GM23338 (cell line): Measurements from ENCODE around the gene KLC1. TPM values are rescaled to one million over a fixed set of nuclear protein-coding genes. Genes with fewer than 3 reads are reported as not detected.
"Not testable (repeated sequence)": the region's sequence is repeated elsewhere in the genome, so short reads cannot be mapped to it uniquely, and the experiment has no call there.

Experiments
- ATAC-seq: fragments of 200-7000 bp; cut with Tn5 transposase; 3 replicates; pipeline ENCODE4 v1.9.1; 2020
- DNase-seq: peaks from one replicate; pipeline ENCODE4 v3.0.0-alpha.2; 2015; ENCODE audit warnings: low spot score
- H2AFZ ChIP-seq: fragments of 200-600 bp; sonication (generic); 2 replicates; pipeline ENCODE4 v1.8.0; 2016; ENCODE audit warnings: antibody characterized with exemption, mild to moderate bottlenecking, moderate library complexity
- H3F3A ChIP-seq: fragments of 200-600 bp; sonication (generic); replicated peaks from 2 replicates; pipeline ENCODE4 v1.8.0; 2017; ENCODE audit warnings: antibody characterized with exemption, mixed run types, low read depth
- H3K27ac ChIP-seq: fragments of 200-600 bp; sonication (generic); 2 replicates; pipeline ENCODE4 v1.6.1; 2016; ENCODE audit warnings: low read depth
- H3K27me3 ChIP-seq: fragments of 200-600 bp; sonication (generic); 2 replicates; pipeline ENCODE4 v1.8.0; 2016; ENCODE audit warnings: mild to moderate bottlenecking, mixed run types, moderate library complexity; ENCODE audit not compliant: insufficient read depth
- H3K36me3 ChIP-seq: fragments of 200-600 bp; sonication (generic); 2 replicates; pipeline ENCODE4 v1.8.0; 2016; ENCODE audit warnings: mild to moderate bottlenecking; ENCODE audit not compliant: insufficient read depth
- H3K4me1 ChIP-seq: fragments of 200-600 bp; sonication (generic); 2 replicates; pipeline ENCODE4 v1.8.0; 2016; ENCODE audit warnings: mild to moderate bottlenecking, moderate library complexity; ENCODE audit not compliant: insufficient read depth
- H3K4me2 ChIP-seq: fragments of 200-600 bp; sonication (generic); 2 replicates; pipeline ENCODE4 v1.7.1; 2017; ENCODE audit warnings: mixed run types
- H3K4me3 ChIP-seq: fragments of 200-600 bp; sonication (generic); 2 replicates; pipeline ENCODE4 v1.6.1; 2016; ENCODE audit warnings: mixed run types
- H3K79me2 ChIP-seq: fragments of 200-600 bp; sonication (generic); replicated peaks from 2 replicates; pipeline ENCODE4 v1.8.0; 2017; ENCODE audit warnings: mild to moderate bottlenecking; ENCODE audit not compliant: insufficient read depth
- H3K9me2 ChIP-seq: fragments of 200-600 bp; sonication (generic); 2 replicates; pipeline ENCODE4 v1.8.0; 2017; ENCODE audit not compliant: insufficient read depth
- H4K20me1 ChIP-seq: fragments of 200-600 bp; sonication (generic); replicated peaks from 2 replicates; pipeline ENCODE4 v1.8.0; 2017; ENCODE audit warnings: mild to moderate bottlenecking; ENCODE audit not compliant: insufficient read depth
- H3K27ac Mint-ChIP-seq: 2 replicates; pipeline ENCODE4 v1.8.0; 2020; ENCODE audit warnings: inconsistent platforms, mild to moderate bottlenecking, moderate library complexity, mixed read lengths
- H3K27me3 Mint-ChIP-seq: 3 replicates; pipeline ENCODE4 v1.8.0; 2022; ENCODE audit warnings: low read depth, mild to moderate bottlenecking, moderate library complexity, mixed read lengths, inconsistent platforms; ENCODE audit not compliant: insufficient read depth, poor library complexity
- H3K36me3 Mint-ChIP-seq: 3 replicates; pipeline ENCODE4 v1.8.0; 2021; ENCODE audit warnings: low read depth, mild to moderate bottlenecking, inconsistent platforms, moderate library complexity, mixed read lengths
- H3K4me1 Mint-ChIP-seq: 3 replicates; pipeline ENCODE4 v1.8.0; 2020; ENCODE audit warnings: mild to moderate bottlenecking, inconsistent platforms, mixed read lengths
- H3K4me3 Mint-ChIP-seq: 3 replicates; pipeline ENCODE4 v1.8.0; 2021; ENCODE audit warnings: moderate library complexity, mild to moderate bottlenecking, inconsistent platforms, mixed read lengths
- H3K9me3 Mint-ChIP-seq: 3 replicates; pipeline ENCODE4 v1.8.0; 2020; ENCODE audit warnings: moderate library complexity, mild to moderate bottlenecking, inconsistent platforms, mixed read lengths
- CTCF ChIP-seq, 2 experiments: fragments of 200-600 bp in 1 of 2; sonication (generic) in 1 of 2; conservative IDR thresholded peaks; 2 replicates each; pipeline versions ENCODE4 v1.5.1 to v1.6.1; 2016 to 2017; ENCODE audit warnings: antibody characterized with exemption in 2 of 2, low read depth in 2 of 2, mild to moderate bottlenecking in 2 of 2, moderate library complexity in 1 of 2
- EZH2phosphoT487 ChIP-seq: fragments of 200-600 bp; sonication (generic); IDR thresholded peaks from one replicate; pipeline ENCODE4 v1.8.1; 2018; ENCODE audit warnings: antibody characterized with exemption; ENCODE audit not compliant: unreplicated experiment
- POLR2AphosphoS5 ChIP-seq: IDR thresholded peaks from 2 replicates; pipeline ENCODE4 v1.6.1; 2016; ENCODE audit warnings: antibody characterized with exemption, low read depth
- REST ChIP-seq: IDR thresholded peaks from one replicate; pipeline ENCODE4 v1.6.1; 2018; ENCODE audit warnings: antibody characterized with exemption; ENCODE audit not compliant: unreplicated experiment
- polyA plus RNA-seq: library from polyadenylated mRNA; unstranded; fragments of >200 nt; fragmentation: Nextera tagmentation; extraction: Ambion mirVana; gene quantifications from 2 replicates; pipeline ENCODE4 v1.2.1, GENCODE V29; 2016
- total RNA-seq: library from RNA; depleted of rRNA; stranded (reverse); fragments of >200 nt; shearing (Covaris generic); gene quantifications from 2 replicates; pipeline ENCODE4 v1.2.3, GENCODE V29; 2014

Gene KLC1
- total and polyA plus RNA-seq, 2 experiments from 2014 or later, result 165 to 308 TPM

- TF ChIP-seq REST, result no peak
Observed at GRCh38 chr14:103688906-103689902, 60.2 kb downstream of the KLC1 start (continued).

- Histone ChIP-seq H3K9me2 (no peaks in the 10 kb centered on the region), H3K27me3 (no peaks in the 10 kb centered on the region), H3K4me2 (no peak overlapping the region), H3K36me3 (peaks cover 28% of the 10 kb centered on the region), H2AFZ (no peak overlapping the region), H3K27ac (no peak overlapping the region), H3K4me3 (no peak overlapping the region), H4K20me1 (peaks cover 17% of the 10 kb centered on the region), H3F3A (peaks cover 7% of the 10 kb centered on the region), H3K4me1 (no peaks in the 10 kb centered on the region), H3K79me2 (peaks cover 32% of the 10 kb centered on the region)
- H3K27me3 Mint-ChIP-seq, result peaks cover 5% of the 10 kb centered on the region
- TF ChIP-seq CTCF (conservative IDR thresholded peaks at IDR 0.05; ENCODE audit: low read depth in 2 of 2) (no peak), EZH2phosphoT487 (no peak), POLR2AphosphoS5 (no peak)
- no peak for DNase-seq
- no peak for ATAC-seq
- H3K27ac Mint-ChIP-seq, result no peak overlapping the region
- H3K4me1 Mint-ChIP-seq, result peaks cover 4% of the 10 kb centered on the region
- H3K36me3 Mint-ChIP-seq, result peaks cover 51% of the 10 kb centered on the region
- no peak overlapping the region for H3K4me3 Mint-ChIP-seq
- no peaks in the 10 kb centered on the region for H3K9me3 Mint-ChIP-seq
Observed at GRCh38 chr14:103690332-103690731, 61.3 kb downstream of the KLC1 start.

- H4K20me1 ChIP-seq, result peaks cover 13% of the 10 kb centered on the region
- H3K4me3 Mint-ChIP-seq, H3K27ac ChIP-seq, DNase-seq, H3K4me1 ChIP-seq, H3K9me3 Mint-ChIP-seq, H3K4me2 ChIP-seq, H2AFZ ChIP-seq, H3K27ac Mint-ChIP-seq, H3K27me3 ChIP-seq, H3F3A ChIP-seq, H3K9me2 ChIP-seq, H3K4me3 ChIP-seq, ATAC-seq: not testable (repeated sequence)
- peaks cover 22% of the 10 kb centered on the region; the same call in 1 of the 2 replicates for H3K36me3 ChIP-seq
- Mint-ChIP-seq H3K4me1 (peaks cover 17% of the 10 kb centered on the region), H3K27me3 (peaks cover 12% of the 10 kb centered on the region), H3K36me3 (peaks cover 47% of the 10 kb centered on the region; the same call in 2 of the 3 replicates)
- peaks cover 25% of the 10 kb centered on the region for H3K79me2 ChIP-seq
Observed at GRCh38 chr14:103691655-103692054, 62.6 kb downstream of the KLC1 start.
